NCI-H226 (cell line): ENCODE data around the gene SLC44A1.

Experiments used
- DNase-seq: peaks from one replicate; pipeline ENCODE4 v3.0.0-alpha.2; 2015

The SLC44A1 gene

GRCh38 chr9:105306351-105307140 lies 62.1 kb downstream of the SLC44A1 start:
- no peak for DNase-seq

- no peak for DNase-seq
Observed at GRCh38 chr9:105307591-105308130, 63.2 kb downstream of the SLC44A1 start.

GRCh38 chr9:105308461-105309341 lies 64.2 kb downstream of the SLC44A1 start:
- DNase-seq, result no peak

GRCh38 chr9:105309531-105309931 lies 65.1 kb downstream of the SLC44A1 start:
- DNase-seq, result no peak

GRCh38 chr9:105311306-105311705 lies 66.9 kb downstream of the SLC44A1 start:
- no peak for DNase-seq

- DNase-seq, result no peak
Observed at GRCh38 chr9:105313238-105313637, 68.8 kb downstream of the SLC44A1 start.

GRCh38 chr9:105316703-105317102 lies 72.3 kb downstream of the SLC44A1 start:
- DNase-seq, result no peak

GRCh38 chr9:105318729-105319191 lies 74.3 kb downstream of the SLC44A1 start:
- no peak for DNase-seq

- no peak for DNase-seq
Observed at GRCh38 chr9:105319202-105319813, 74.9 kb downstream of the SLC44A1 start.

- no peak for DNase-seq
Observed at GRCh38 chr9:105320568-105320967, 76.1 kb downstream of the SLC44A1 start.

GRCh38 chr9:105328296-105328695 lies 83.8 kb downstream of the SLC44A1 start:
- DNase-seq, result no peak

- no peak for DNase-seq
Observed at GRCh38 chr9:105328872-105329718, 84.6 kb downstream of the SLC44A1 start.

- no peak for DNase-seq
Observed at GRCh38 chr9:105329719-105330062, 85.2 kb downstream of the SLC44A1 start.

GRCh38 chr9:105330201-105330600 lies 85.8 kb downstream of the SLC44A1 start:
- DNase-seq, result no peak

GRCh38 chr9:105330755-105331154 lies 86.3 kb downstream of the SLC44A1 start:
- DNase-seq, result no peak

- no peak for DNase-seq
Observed at GRCh38 chr9:105331160-105331559, 86.7 kb downstream of the SLC44A1 start.

- DNase-seq, result no peak
Observed at GRCh38 chr9:105331755-105332154, 87.3 kb downstream of the SLC44A1 start.

GRCh38 chr9:105332471-105332870 lies 88.0 kb downstream of the SLC44A1 start:
- no peak for DNase-seq

- DNase-seq, result no peak
Observed at GRCh38 chr9:105333076-105333475, 88.6 kb downstream of the SLC44A1 start.

- DNase-seq, result no peak
Observed at GRCh38 chr9:105333811-105334210, 89.4 kb downstream of the SLC44A1 start.

GRCh38 chr9:105338308-105338707 lies 93.9 kb downstream of the SLC44A1 start:
- DNase-seq, result no peak

GRCh38 chr9:105339849-105340248 lies 95.4 kb downstream of the SLC44A1 start:
- DNase-seq, result no peak
